Measurements from ENCODE around the gene TXNDC17.
"Not testable (repeated sequence)": the region's sequence is repeated elsewhere in the genome, so short reads cannot be mapped to it uniquely, and the experiment has no call there.

The TXNDC17 gene

GRCh38 chr17:6683081-6683684, 42.3 kb downstream of the TXNDC17 start:
- DNase-seq (ENCODE audit: low read depth, low spot score) = no peak

- no peak for DNase-seq (ENCODE audit: low read depth, low spot score)
These were observed 43.0 kb downstream of the TXNDC17 start for GRCh38 chr17:6683730-6684459.

- DNase-seq (ENCODE audit: low read depth, low spot score) = no peak
These were observed 43.6 kb downstream of the TXNDC17 start for GRCh38 chr17:6684460-6684783.

GRCh38 chr17:6684881-6685767, 44.3 kb downstream of the TXNDC17 start:
- DNase-seq (ENCODE audit: low read depth, low spot score) = no peak

- DNase-seq (ENCODE audit: low read depth, low spot score) = no peak
These were observed 45.2 kb downstream of the TXNDC17 start for GRCh38 chr17:6686026-6686425.

- no peak for DNase-seq (ENCODE audit: low read depth, low spot score)
These were observed 48.1 kb downstream of the TXNDC17 start for GRCh38 chr17:6688944-6689343.

- no peak for DNase-seq (ENCODE audit: low read depth, low spot score)
These were observed 49.8 kb downstream of the TXNDC17 start for GRCh38 chr17:6690641-6691040.

GRCh38 chr17:6691546-6691945, 50.7 kb downstream of the TXNDC17 start:
- no peak for DNase-seq (ENCODE audit: low read depth, low spot score)

GRCh38 chr17:6691958-6692357, 51.1 kb downstream of the TXNDC17 start:
- DNase-seq (ENCODE audit: low read depth, low spot score) = not testable (repeated sequence)

All from astrocyte of the hippocampus (primary cell).